GM19467 (cell line): ENCODE data around the gene PLEKHB1.
"Not testable (repeated sequence)": the region's sequence is repeated elsewhere in the genome, so short reads cannot be mapped to it uniquely, and the experiment has no call there.

Source experiments
- ATAC-seq: cut with Tn5 transposase; IDR thresholded peaks from one replicate; pipeline ENCODE4 v1.9.1; 2021; ENCODE audit warnings: mild to moderate bottlenecking, moderate library complexity; ENCODE audit not compliant: unreplicated experiment

The PLEKHB1 gene

GRCh38 chr11:73671701-73672100, 25.3 kb downstream of the PLEKHB1 start:
- ATAC-seq, result no peak

GRCh38 chr11:73676552-73676951, 30.2 kb downstream of the PLEKHB1 start:
- ATAC-seq, result not testable (repeated sequence)

- ATAC-seq, result no peak
Measured at GRCh38 chr11:73680687-73681086, 34.3 kb downstream of the PLEKHB1 start.

GRCh38 chr11:73693899-73694525, 47.6 kb downstream of the PLEKHB1 start:
- no peak for ATAC-seq

- ATAC-seq, result no peak
Measured at GRCh38 chr11:73705053-73705452, 58.7 kb downstream of the PLEKHB1 start.

GRCh38 chr11:73710964-73711363, 64.6 kb downstream of the PLEKHB1 start:
- ATAC-seq, result no peak
